ENCODE measurements around the gene RAB37.

Gene RAB37

GRCh38 chr17:74750327-74751069, 13.4 kb downstream of the RAB37 start:
- TF ChIP-seq CTCF (IDR thresholded peaks at IDR 0.05; ENCODE audit: low read depth, low read length), result no peak
- DNase-seq (ENCODE audit: extremely low read depth, low read depth), result no peak

- TF ChIP-seq CTCF (IDR thresholded peaks at IDR 0.05; ENCODE audit: low read depth, low read length), result no peak
- DNase-seq (ENCODE audit: extremely low read depth, low read depth), result no peak
These were observed 15.4 kb downstream of the RAB37 start for GRCh38 chr17:74752415-74752814.

GRCh38 chr17:74752822-74753401, 15.9 kb downstream of the RAB37 start:
- no peak for TF ChIP-seq CTCF (IDR thresholded peaks at IDR 0.05; ENCODE audit: low read depth, low read length)
- no peak for DNase-seq (ENCODE audit: extremely low read depth, low read depth)

GRCh38 chr17:74754832-74755231, 17.8 kb downstream of the RAB37 start:
- TF ChIP-seq CTCF (IDR thresholded peaks at IDR 0.05; ENCODE audit: low read depth, low read length), result no peak
- DNase-seq (ENCODE audit: extremely low read depth, low read depth), result no peak

GRCh38 chr17:74755533-74755932, 18.5 kb downstream of the RAB37 start:
- no peak for DNase-seq (ENCODE audit: extremely low read depth, low read depth)
- no peak for TF ChIP-seq CTCF (IDR thresholded peaks at IDR 0.05; ENCODE audit: low read depth, low read length)

GRCh38 chr17:74756891-74757290, 19.8 kb downstream of the RAB37 start:
- no peak for TF ChIP-seq CTCF (IDR thresholded peaks at IDR 0.05; ENCODE audit: low read depth, low read length)
- DNase-seq (ENCODE audit: extremely low read depth, low read depth), result no peak

- DNase-seq (ENCODE audit: extremely low read depth, low read depth), result no peak
- no peak for TF ChIP-seq CTCF (IDR thresholded peaks at IDR 0.05; ENCODE audit: low read depth, low read length)
These were observed 20.4 kb downstream of the RAB37 start for GRCh38 chr17:74757502-74757901.

All from AG09319 (cell line).